ENCODE results near the gene JPH4. TPM values are rescaled to one million over a fixed set of nuclear protein-coding genes. Genes with fewer than 3 reads are reported as not detected.
"Not testable (repeated sequence)": the region's sequence is repeated elsewhere in the genome, so short reads cannot be mapped to it uniquely, and the experiment has no call there.

JPH4 gene
- total RNA-seq, 2 donors from 2014 or later = 0.39 TPM; not detected in 1

DNA sequence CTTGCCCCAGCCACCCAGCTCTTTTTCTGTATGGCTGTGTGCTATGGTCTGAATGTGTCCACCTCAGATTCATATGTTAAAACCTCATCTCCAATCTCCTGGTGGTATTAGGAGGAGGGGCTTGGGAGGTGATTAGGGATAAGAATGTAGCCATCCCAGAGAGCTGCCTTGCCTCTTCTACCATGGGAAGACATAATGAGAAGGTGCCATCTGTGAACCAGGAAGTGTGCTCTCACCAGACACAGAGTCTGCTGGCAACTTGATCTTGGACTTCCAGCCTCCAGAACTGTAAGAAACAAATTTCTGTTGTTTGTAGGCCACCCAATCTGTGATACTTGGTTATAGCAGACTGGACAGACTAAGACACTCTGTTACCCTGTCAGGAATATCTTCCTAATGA lies 22.8 kb upstream of the JPH4 start:
- Histone ChIP-seq H3K4me1 (no peaks in the 10 kb centered on the region), H3K9me3 (peaks cover 0 to 5% of the 10 kb centered on the region in 2 donors), H3K27me3 (no peaks in the 10 kb centered on the region), H3K4me3 (no peak overlapping the region), H3K27ac (no peak overlapping the region), H3K36me3 (no peaks in the 10 kb centered on the region)
- no peak for TF ChIP-seq CTCF (IDR thresholded peaks at IDR 0.05)
- no peak for DNase-seq (ENCODE audit: low spot score)

- no peaks in the 10 kb centered on the region for H3K36me3 ChIP-seq
- peaks cover 0 to 5% of the 10 kb centered on the region in 2 donors for H3K9me3 ChIP-seq
- no peaks in the 10 kb centered on the region for H3K4me1 ChIP-seq
- no peaks in the 10 kb centered on the region for H3K27me3 ChIP-seq
- no peak for TF ChIP-seq CTCF (IDR thresholded peaks at IDR 0.05)
- no peak overlapping the region for H3K4me3 ChIP-seq
- no peak overlapping the region for H3K27ac ChIP-seq
- no peak for DNase-seq (ENCODE audit: low spot score)
These were observed 22.2 kb upstream of the JPH4 start for GRCh38 chr14:23600806-23601205.

DNA sequence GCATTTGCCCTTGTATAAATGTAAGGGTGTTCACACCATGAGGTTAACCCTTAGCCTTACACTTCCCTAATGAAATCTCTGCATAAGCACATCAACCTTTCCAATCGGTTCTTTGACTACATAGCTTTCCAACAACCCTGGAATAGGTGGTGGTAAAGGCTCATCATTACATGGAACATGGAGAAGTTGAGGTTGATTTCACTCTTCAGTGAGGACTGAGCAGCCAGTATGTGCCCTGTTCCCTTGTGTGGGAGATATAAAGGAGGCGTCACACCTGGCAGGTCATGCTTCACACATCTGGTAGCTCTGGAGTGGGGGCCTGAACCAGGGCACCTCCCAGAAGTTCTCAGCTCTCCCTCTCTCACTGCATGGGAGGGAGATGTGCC lies 21.7 kb upstream of the JPH4 start:
- Histone ChIP-seq H3K9me3 (peaks cover 0 to 5% of the 10 kb centered on the region in 2 donors), H3K27me3 (no peaks in the 10 kb centered on the region), H3K4me3 (no peak overlapping the region), H3K27ac (no peak overlapping the region), H3K36me3 (no peaks in the 10 kb centered on the region), H3K4me1 (no peaks in the 10 kb centered on the region)
- no peak for DNase-seq (ENCODE audit: low spot score)
- no peak for TF ChIP-seq CTCF (IDR thresholded peaks at IDR 0.05)

DNA sequence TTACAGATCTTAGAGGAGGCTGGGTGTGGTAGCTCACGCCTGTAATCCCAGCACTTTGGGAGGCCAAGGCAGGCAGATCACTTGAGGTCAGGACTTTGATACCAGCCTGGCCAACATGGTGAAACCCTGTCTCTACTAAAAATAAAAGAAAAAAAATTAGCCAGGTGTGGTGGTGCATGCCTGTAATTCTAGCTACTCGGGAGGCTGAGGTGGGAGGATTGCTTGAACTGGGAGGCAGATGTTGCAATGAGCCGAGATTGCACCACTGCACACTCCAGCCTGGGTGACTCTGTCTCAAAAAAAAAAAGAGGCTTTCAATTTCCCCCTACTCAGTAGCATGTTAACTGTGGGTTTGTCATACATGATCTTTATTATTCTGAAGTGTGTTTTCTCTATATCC lies 15.6 kb upstream of the JPH4 start:
- not testable (repeated sequence) for H3K4me3 ChIP-seq; H3K36me3 ChIP-seq; H3K27me3 ChIP-seq; H3K27ac ChIP-seq; H3K9me3 ChIP-seq; H3K4me1 ChIP-seq; DNase-seq (ENCODE audit: low spot score)

- Histone ChIP-seq H3K27me3 (no peaks in the 10 kb centered on the region), H3K4me3 (no peak overlapping the region), H3K36me3 (no peaks in the 10 kb centered on the region), H3K9me3 (no peaks in the 10 kb centered on the region), H3K4me1 (peaks cover 0 to 5% of the 10 kb centered on the region in 2 donors), H3K27ac (no peak overlapping the region)
- no peak for DNase-seq (ENCODE audit: low spot score)
- TF ChIP-seq CTCF (IDR thresholded peaks at IDR 0.05) = no peak
These were observed 11.6 kb upstream of the JPH4 start for GRCh38 chr14:23590198-23590597.

GRCh38 chr14:23589606-23590005 lies 11.0 kb upstream of the JPH4 start:
- Histone ChIP-seq H3K27ac (no peak overlapping the region), H3K27me3 (no peaks in the 10 kb centered on the region), H3K9me3 (no peaks in the 10 kb centered on the region), H3K4me3 (no peak overlapping the region), H3K36me3 (no peaks in the 10 kb centered on the region), H3K4me1 (peaks cover 0 to 5% of the 10 kb centered on the region in 2 donors)
- TF ChIP-seq CTCF (IDR thresholded peaks at IDR 0.05) = no peak
- no peak for DNase-seq (ENCODE audit: low spot score)
